B cell (primary cell): ENCODE data around the gene ATF4. TPM values are rescaled to one million over a fixed set of nuclear protein-coding genes. Genes with fewer than 3 reads are reported as not detected.

Experiments used
- ATAC-seq: fragments of 200-7000 bp; cut with Tn5 transposase; one replicate; pipeline ENCODE4 v1.10.0; 2021; ENCODE audit warnings: low read depth, mild to moderate bottlenecking, moderate number of reproducible peaks, moderate library complexity
- CTCF ChIA-PET: fragments of 350-600 bp; sonication (Branson Sonifier 250); formaldehyde crosslinking; loops from one replicate; lab custom pipeline; 2021; ENCODE audit warnings: antibody characterized with exemption, inconsistent platforms; lab: Charles Lee
- POLR2A ChIA-PET: fragments of 350-600 bp; sonication (Branson Sonifier 250); formaldehyde crosslinking; loops from one replicate; lab custom pipeline; 2021; ENCODE audit warnings: antibody characterized with exemption; lab: Charles Lee
- DNase-seq: peaks from one replicate; pipeline ENCODE4 v3.0.0; 2013
- H2AFZ ChIP-seq: 2 replicates; pipeline ENCODE4 v1.6.1; 2012; ENCODE audit warnings: mild to moderate bottlenecking, low read depth, low read length; ENCODE audit not compliant: insufficient read depth, poor library complexity, severe bottlenecking
- H3K27ac ChIP-seq, 2 donors: 1 replicate in 1 of 2; 2 replicates in 1 of 2; pipeline ENCODE4 v1.5.1; 2012 to 2013; ENCODE audit warnings: low read length in 2 of 2, mild to moderate bottlenecking in 2 of 2, moderate library complexity in 1 of 2
- H3K27me3 ChIP-seq, 4 experiments: fragments of 200-600 bp in 1 of 4; sonication (generic) in 1 of 4; replicated peaks in 1 of 4; 1 replicate in 2 of 4; 2 replicates in 2 of 4; pipeline versions ENCODE4 v1.6.1 to v1.7.0; 2013 to 2016; ENCODE audit warnings: low read length in 3 of 4, mild to moderate bottlenecking in 2 of 4, mixed read lengths in 1 of 4, moderate library complexity in 1 of 4; ENCODE audit not compliant: insufficient read depth in 4 of 4, control insufficient read depth in 3 of 4; ENCODE audit errors: control extremely low read depth in 1 of 4
- H3K36me3 ChIP-seq, 2 experiments: replicated peaks in 1 of 2; 1 replicate in 1 of 2; 2 replicates in 1 of 2; pipeline versions ENCODE4 v1.6.1 to v1.7.1; 2013; ENCODE audit warnings: low read length in 1 of 2; ENCODE audit not compliant: insufficient read depth in 2 of 2, control insufficient read depth in 1 of 2; ENCODE audit errors: control extremely low read depth in 1 of 2, extremely low read depth in 1 of 2
- H3K4me1 ChIP-seq, 2 donors: fragments of 200-600 bp in 1 of 2; sonication (generic) in 1 of 2; 1 replicate in 1 of 2; 2 replicates in 1 of 2; pipeline versions ENCODE4 v1.5.1 to v1.6.1; 2013 to 2017; ENCODE audit warnings: low read length in 2 of 2; ENCODE audit not compliant: control insufficient read depth in 2 of 2, insufficient read depth in 2 of 2
- H3K4me2 ChIP-seq: replicated peaks from 2 replicates; pipeline ENCODE3; 2012; ENCODE audit warnings: mild to moderate bottlenecking, low read depth, low read length; ENCODE audit not compliant: poor library complexity, severe bottlenecking
- H3K4me3 ChIP-seq, 5 experiments: fragments of 200-600 bp in 1 of 5; sonication (generic) in 1 of 5; 1 replicate in 3 of 5; 2 replicates in 2 of 5; pipeline versions ENCODE4 v1.5.1 to v1.7.0; 2011 to 2016; ENCODE audit warnings: low read length in 4 of 5, mild to moderate bottlenecking in 4 of 5, low read depth in 2 of 5, control low read depth in 1 of 5, moderate library complexity in 1 of 5; ENCODE audit not compliant: insufficient read depth in 1 of 5; ENCODE audit errors: control extremely low read depth in 1 of 5, extremely low read depth in 1 of 5
- H3K79me2 ChIP-seq: fragments of 200-600 bp; sonication (generic); one replicate; pipeline ENCODE4 v1.6.0; 2016; ENCODE audit warnings: low read length; ENCODE audit not compliant: control insufficient read depth, insufficient read depth
- H3K9ac ChIP-seq: fragments of 200-600 bp; sonication (generic); 2 replicates; pipeline ENCODE4 v1.6.1; 2017; ENCODE audit warnings: mild to moderate bottlenecking, low read length, moderate library complexity
- H3K9me3 ChIP-seq, 3 donors: one replicate each; pipeline versions ENCODE4 v1.6.1 to v1.7.1; 2013; ENCODE audit warnings: low read length in 2 of 3; ENCODE audit not compliant: control insufficient read depth in 2 of 3, insufficient read depth in 1 of 3; ENCODE audit errors: control extremely low read depth in 1 of 3
- H4K20me1 ChIP-seq: 2 replicates; pipeline ENCODE4 v1.6.0; 2012; ENCODE audit warnings: mild to moderate bottlenecking, low read length; ENCODE audit not compliant: insufficient read depth, control insufficient read depth, poor library complexity, severe bottlenecking
- H3K27ac Mint-ChIP-seq: one replicate; pipeline ENCODE4 v1.8.0; 2021; ENCODE audit warnings: mixed read lengths
- H3K27me3 Mint-ChIP-seq: one replicate; pipeline ENCODE4 v1.8.0; 2021; ENCODE audit warnings: mixed read lengths
- H3K4me1 Mint-ChIP-seq: one replicate; pipeline ENCODE4 v1.8.0; 2021; ENCODE audit warnings: mixed read lengths
- H3K4me3 Mint-ChIP-seq: one replicate; pipeline ENCODE4 v1.8.0; 2021; ENCODE audit warnings: mixed read lengths
- H3K9me3 Mint-ChIP-seq: one replicate; pipeline ENCODE4 v1.8.0; 2022; ENCODE audit warnings: mixed read lengths; ENCODE audit not compliant: insufficient read depth
- CTCF ChIP-seq: fragments of 200-600 bp; IDR thresholded peaks from one replicate; pipeline ENCODE4 v1.8.0; 2022; ENCODE audit warnings: antibody characterized with exemption, mild to moderate bottlenecking
- EZH2 ChIP-seq: IDR thresholded peaks from 2 replicates; pipeline ENCODE4 v1.6.1; 2012; ENCODE audit warnings: borderline replicate concordance, low read depth, mild to moderate bottlenecking, moderate library complexity, low read length; ENCODE audit not compliant: insufficient read depth, poor library complexity, severe bottlenecking
- WGBS: methylation state at CpG from one replicate; pipeline ENCODE4 v1.1.5; 2013; ENCODE audit warnings: missing lambda C conversion rate; ENCODE audit not compliant: insufficient coverage; 5-methylcytosine and 5-hydroxymethylcytosine counted together
- intact Hi-C: fragments of 100-400 bp; cut with micrococcal nuclease; formaldehyde crosslinking; loops from one replicate; pipeline ENCODE4 v1.10.0; 2022
- polyA plus RNA-seq: library from polyadenylated mRNA; depleted of rRNA; stranded (reverse); fragments of >200 nt; gene quantifications from 2 replicates; pipeline ENCODE4 v1.2.3, GENCODE V29; 2012
- total RNA-seq, 2 donors: library from RNA; stranded (reverse); fragments of 120-200 nt in 1 of 2; gene quantifications; 1 replicate in 1 of 2; 2 replicates in 1 of 2; pipeline versions ENCODE4 v1.2.3 to v1.2.4, GENCODE V29; 2013 to 2022

Gene ATF4
- total and polyA plus RNA-seq, 2 donors (not counting 1 experiment from before 2014, with no cell fraction given) = 244 to 678 TPM

- 98% methylated on average over 9 of the region's 13 CpGs for WGBS
- intact Hi-C loops = no loop called here
- no peak for DNase-seq
- H3K27me3 ChIP-seq = no peaks in the 10 kb centered on the region
- no peaks in the 10 kb centered on the region for H3K9me3 ChIP-seq
- no peaks in the 10 kb centered on the region for H3K4me1 ChIP-seq
- H4K20me1 ChIP-seq = peaks cover 48% of the 10 kb centered on the region
- no peak overlapping the region for H2AFZ ChIP-seq
- H3K79me2 ChIP-seq = peaks cover 62% of the 10 kb centered on the region
- no peak for ATAC-seq
- ChIA-PET POLR2A (interaction anchor here (1.5 kb wide), 1 partner anchor 9 kb away, joined by 6 read pairs; the partner anchor contains the start of gene ATF4), CTCF (interaction anchor here (1.5 to 3.3 kb wide), 4 partner anchors 15 to 74 kb away, joined by 5 to 16 read pairs (median 7); no protein-coding TSS in a partner anchor)
- H3K27ac ChIP-seq = no peak overlapping the region
- TF ChIP-seq EZH2 (no peak), CTCF (no peak)
- Mint-ChIP-seq H3K4me1 (peaks cover 30% of the 10 kb centered on the region), H3K9me3 (no peaks in the 10 kb centered on the region), H3K4me3 (no peak overlapping the region), H3K27me3 (no peaks in the 10 kb centered on the region), H3K27ac (no peak overlapping the region)
- no peak overlapping the region for H3K9ac ChIP-seq
- H3K4me3 ChIP-seq = no peak overlapping the region
- peaks cover 0 to 81% of the 10 kb centered on the region in 2 experiments for H3K36me3 ChIP-seq
- no peak overlapping the region for H3K4me2 ChIP-seq
Observed at GRCh38 chr22:39511226-39511625, 9.1 kb upstream of the ATF4 start.

- Histone ChIP-seq H3K27ac (no peak overlapping the region), H3K4me2 (no peak overlapping the region), H3K4me3 (no peak overlapping the region), H3K36me3 (peaks cover 0 to 73% of the 10 kb centered on the region in 2 experiments), H3K9me3 (no peaks in the 10 kb centered on the region), H4K20me1 (peaks cover 46% of the 10 kb centered on the region), H3K79me2 (peaks cover 54% of the 10 kb centered on the region), H3K27me3 (no peaks in the 10 kb centered on the region), H3K9ac (no peak overlapping the region), H2AFZ (no peak overlapping the region), H3K4me1 (no peaks in the 10 kb centered on the region)
- no peaks in the 10 kb centered on the region for H3K9me3 Mint-ChIP-seq
- H3K27ac Mint-ChIP-seq = no peak overlapping the region
- ATAC-seq (no peak), DNase-seq (no peak)
- intact Hi-C loops = no loop called here
- CTCF ChIA-PET = interaction anchor here (0.6 to 3.3 kb wide), 10 partner anchors 12 to 168 kb away, joined by 3 to 16 read pairs (median 4); no protein-coding TSS in a partner anchor
- H3K27me3 Mint-ChIP-seq = no peaks in the 10 kb centered on the region
- 97% methylated on average over 10 of the region's 10 CpGs for WGBS
- POLR2A ChIA-PET = no interaction called here
- no peak for TF ChIP-seq EZH2
- TF ChIP-seq CTCF = no peak
- peaks cover 25% of the 10 kb centered on the region for H3K4me1 Mint-ChIP-seq
- no peak overlapping the region for H3K4me3 Mint-ChIP-seq
Observed at GRCh38 chr22:39512026-39512425, 8.3 kb upstream of the ATF4 start.
